GM21423 (cell line): ENCODE results near the gene FBXL19.

Source experiments
- ATAC-seq: cut with Tn5 transposase; IDR thresholded peaks from one replicate; pipeline ENCODE4 v1.9.1; 2021; ENCODE audit warnings: mild to moderate bottlenecking, moderate library complexity; ENCODE audit not compliant: unreplicated experiment

Gene FBXL19

GRCh38 chr16:30942426-30942806 lies 19.0 kb downstream of the FBXL19 start:
- ATAC-seq: no peak

GRCh38 chr16:30944352-30944751 lies 21.0 kb downstream of the FBXL19 start:
- ATAC-seq: no peak

- ATAC-seq: no peak
Measured at GRCh38 chr16:30946671-30947540, 23.5 kb downstream of the FBXL19 start.

- no peak for ATAC-seq
Measured at GRCh38 chr16:30947541-30947858, 24.1 kb downstream of the FBXL19 start.

- no peak for ATAC-seq
Measured at GRCh38 chr16:30947859-30948666, 24.7 kb downstream of the FBXL19 start.

GRCh38 chr16:30948667-30949649 lies 25.6 kb downstream of the FBXL19 start, which contains the start of gene ORAI3:
Gene ORAI3, plus strand, starts transcription at chr16:30949068. Its CDS starts 222 bp downstream, at chr16:30949290.
- peak; percentile 61 for ATAC-seq

- ATAC-seq: peak; percentile 55
Measured at GRCh38 chr16:30949650-30950515, 26.5 kb downstream of the FBXL19 start.

- ATAC-seq: peak; percentile 4
Measured at GRCh38 chr16:30950516-30951065, 27.2 kb downstream of the FBXL19 start.

GRCh38 chr16:30951193-30951592 lies 27.8 kb downstream of the FBXL19 start:
- ATAC-seq: no peak

GRCh38 chr16:30951750-30952149 lies 28.4 kb downstream of the FBXL19 start:
- ATAC-seq: no peak

GRCh38 chr16:30953111-30953510 lies 29.7 kb downstream of the FBXL19 start:
- ATAC-seq: no peak

- no peak for ATAC-seq
Measured at GRCh38 chr16:30953511-30954124, 30.2 kb downstream of the FBXL19 start.

GRCh38 chr16:30954993-30955392 lies 31.6 kb downstream of the FBXL19 start:
- ATAC-seq: no peak

GRCh38 chr16:30956601-30957455 lies 33.5 kb downstream of the FBXL19 start:
- ATAC-seq: peak; percentile 47

GRCh38 chr16:30957456-30958174 lies 34.2 kb downstream of the FBXL19 start, which contains the start of gene SETD1A:
Gene SETD1A, plus strand, starts transcription at chr16:30957754. Its CDS starts 978 bp downstream, at chr16:30958732.
- ATAC-seq: peak; percentile 72

GRCh38 chr16:30958175-30959079 lies 35.1 kb downstream of the FBXL19 start:
- ATAC-seq: peak; percentile 26
